Smooth muscle cell (in vitro differentiated cells): ENCODE results near the gene MRNIP. TPM values are rescaled to one million over a fixed set of nuclear protein-coding genes. Genes with fewer than 3 reads are reported as not detected.

Experiments
- DNase-seq: peaks from one replicate; lab custom pipeline; 2025; ENCODE audit not compliant: unreplicated experiment; lab: John Stamatoyannopoulos, UW
- H2AFZ ChIP-seq: fragments of 200-600 bp; sonication (generic); 2 replicates; pipeline ENCODE4 v1.6.0; 2016; ENCODE audit warnings: antibody characterized with exemption, low read depth, mild to moderate bottlenecking
- H3F3A ChIP-seq: fragments of 200-600 bp; sonication (generic); 2 replicates; pipeline ENCODE4 v1.6.0; 2017; ENCODE audit warnings: antibody characterized with exemption, low read depth
- H3K27ac ChIP-seq: fragments of 200-600 bp; sonication (generic); 2 replicates; pipeline ENCODE4 v1.5.1; 2016; ENCODE audit warnings: low read depth, mild to moderate bottlenecking
- H3K27me3 ChIP-seq: fragments of 200-600 bp; sonication (generic); 2 replicates; pipeline ENCODE4 v1.6.1; 2016; ENCODE audit warnings: low read depth, mild to moderate bottlenecking
- H3K36me3 ChIP-seq: fragments of 200-600 bp; sonication (generic); 2 replicates; pipeline ENCODE4 v1.5.1; 2016; ENCODE audit warnings: low read depth
- H3K4me1 ChIP-seq: fragments of 200-600 bp; sonication (generic); 2 replicates; pipeline ENCODE4 v1.5.1; 2016; ENCODE audit warnings: low read depth
- H3K4me2 ChIP-seq: fragments of 200-600 bp; sonication (generic); 2 replicates; pipeline ENCODE4 v1.6.0; 2016; ENCODE audit warnings: mild to moderate bottlenecking
- H3K4me3 ChIP-seq: fragments of 200-600 bp; sonication (generic); 2 replicates; pipeline ENCODE4 v1.5.1; 2016; ENCODE audit warnings: mild to moderate bottlenecking
- H3K79me2 ChIP-seq: fragments of 200-600 bp; sonication (generic); 2 replicates; pipeline ENCODE4 v1.6.0; 2016; ENCODE audit warnings: low read depth, mild to moderate bottlenecking
- H3K9ac ChIP-seq: fragments of 200-600 bp; sonication (generic); 2 replicates; pipeline ENCODE4 v1.6.0; 2016; ENCODE audit warnings: low read depth
- H3K9me3 ChIP-seq: fragments of 200-600 bp; sonication (generic); replicated peaks from 2 replicates; pipeline ENCODE4 v1.5.1; 2016; ENCODE audit warnings: low read depth
- H4K20me1 ChIP-seq: fragments of 200-600 bp; sonication (generic); 2 replicates; pipeline ENCODE4 v1.6.0; 2016; ENCODE audit warnings: low read depth
- CTCF ChIP-seq: fragments of 200-600 bp; sonication (generic); IDR thresholded peaks from 2 replicates; pipeline ENCODE4 v1.5.1; 2017; ENCODE audit warnings: borderline replicate concordance, mild to moderate bottlenecking, antibody characterized with exemption; ENCODE audit not compliant: insufficient read depth, poor library complexity, severe bottlenecking
- WGBS: methylation state at CpG from one replicate; pipeline ENCODE4 v1.1.7; 2016; ENCODE audit warnings: low lambda C conversion rate; 5-methylcytosine and 5-hydroxymethylcytosine counted together
- polyA plus RNA-seq: library from polyadenylated mRNA; unstranded; fragments of >200 nt; fragmentation: Nextera tagmentation; extraction: Ambion mirVana; gene quantifications from 2 replicates; pipeline ENCODE4 v1.2.1, GENCODE V29; 2016
- total RNA-seq: library from RNA; depleted of rRNA; stranded (reverse); fragments of >200 nt; gene quantifications from 2 replicates; pipeline ENCODE4 v1.2.3, GENCODE V29; 2014

MRNIP gene
- total and polyA plus RNA-seq, 2 experiments from 2014 or later = 11.9 to 16.5 TPM

- peaks cover 10% of the 10 kb centered on the region for H3K79me2 ChIP-seq
- peaks cover 47% of the 10 kb centered on the region for H4K20me1 ChIP-seq
- H3K27me3 ChIP-seq = no peaks in the 10 kb centered on the region
- no peaks in the 10 kb centered on the region for H3K4me1 ChIP-seq
- H3K9ac ChIP-seq = no peak overlapping the region
- no peak overlapping the region for H2AFZ ChIP-seq
- no peak overlapping the region for H3K27ac ChIP-seq
- H3K9me3 ChIP-seq = no peaks in the 10 kb centered on the region
- 95% methylated on average over 3 of the region's 3 CpGs for WGBS
- H3F3A ChIP-seq = peaks cover 13% of the 10 kb centered on the region
- no peak overlapping the region for H3K4me2 ChIP-seq
- H3K4me3 ChIP-seq = no peak overlapping the region
- peaks cover 11% of the 10 kb centered on the region for H3K36me3 ChIP-seq
- DNase-seq = no peak
- TF ChIP-seq CTCF = no peak
These were observed 24.9 kb downstream of the MRNIP start for GRCh38 chr5:179833709-179834070.

GRCh38 chr5:179833056-179833708 is 25.4 kb downstream of the MRNIP start:
- peaks cover 52% of the 10 kb centered on the region for H4K20me1 ChIP-seq
- WGBS = 94% methylated on average over 23 of the region's 23 CpGs
- H3K9me3 ChIP-seq = no peaks in the 10 kb centered on the region
- no peak overlapping the region for H3K4me2 ChIP-seq
- no peak overlapping the region for H3K27ac ChIP-seq
- no peak for TF ChIP-seq CTCF
- H2AFZ ChIP-seq = no peak overlapping the region
- DNase-seq = no peak
- H3K27me3 ChIP-seq = no peaks in the 10 kb centered on the region
- H3K4me1 ChIP-seq = no peaks in the 10 kb centered on the region
- H3K36me3 ChIP-seq = peaks cover 11% of the 10 kb centered on the region
- peaks cover 14% of the 10 kb centered on the region for H3K79me2 ChIP-seq
- H3K9ac ChIP-seq = no peak overlapping the region
- peaks cover 13% of the 10 kb centered on the region for H3F3A ChIP-seq
- H3K4me3 ChIP-seq = no peak overlapping the region

GRCh38 chr5:179832039-179832745 is 26.4 kb downstream of the MRNIP start:
- no peak for DNase-seq
- Histone ChIP-seq H3K9ac (no peak overlapping the region), H3F3A (peaks cover 5% of the 10 kb centered on the region), H3K27me3 (no peaks in the 10 kb centered on the region), H3K4me2 (no peak overlapping the region), H3K36me3 (peaks cover 11% of the 10 kb centered on the region), H3K79me2 (peaks cover 18% of the 10 kb centered on the region), H3K4me1 (no peaks in the 10 kb centered on the region), H3K27ac (no peak overlapping the region), H3K9me3 (no peaks in the 10 kb centered on the region), H4K20me1 (peaks cover 54% of the 10 kb centered on the region), H2AFZ (no peak overlapping the region), H3K4me3 (no peak overlapping the region)
- no peak for TF ChIP-seq CTCF
- 99% methylated on average over 20 of the region's 20 CpGs for WGBS
